ENCODE results near the gene KCTD13.

DNA sequence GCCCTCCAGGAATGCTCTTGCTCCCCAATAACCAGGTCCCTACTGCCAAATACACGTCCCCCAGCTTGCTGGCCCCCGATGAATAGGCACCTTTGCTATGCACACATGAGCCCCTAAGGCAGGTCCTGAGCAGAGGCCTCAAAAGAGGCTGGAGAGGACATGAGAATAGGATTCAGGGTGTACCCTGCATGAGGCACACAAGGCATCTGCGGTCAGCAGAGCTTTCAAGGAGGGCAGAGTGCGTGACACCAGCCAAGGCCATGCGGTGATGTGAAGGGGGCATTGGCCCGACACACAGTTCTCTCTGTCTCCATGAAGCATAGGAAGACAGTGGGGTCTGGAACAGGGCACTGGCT is 33.6 kb downstream of the KCTD13 start:
- TF ChIP-seq EZH2phosphoT487 (IDR thresholded peaks at IDR 0.05; ENCODE audit: borderline replicate concordance, low read length) (no peak), CTCF (conservative IDR thresholded peaks at IDR 0.05; ENCODE audit: low read depth, low read length) (no peak)

Measured in PC-3 (cell line).